ENCODE measurements around the gene PRIM2. TPM values are rescaled to one million over a fixed set of nuclear protein-coding genes. Genes with fewer than 3 reads are reported as not detected.

Gene PRIM2
- total and polyA plus RNA-seq, 2 of the 8 experiments (the other 6 are each of a cell fraction or from before 2014, with no cell fraction given): 20.8 to 46.8 TPM

DNA sequence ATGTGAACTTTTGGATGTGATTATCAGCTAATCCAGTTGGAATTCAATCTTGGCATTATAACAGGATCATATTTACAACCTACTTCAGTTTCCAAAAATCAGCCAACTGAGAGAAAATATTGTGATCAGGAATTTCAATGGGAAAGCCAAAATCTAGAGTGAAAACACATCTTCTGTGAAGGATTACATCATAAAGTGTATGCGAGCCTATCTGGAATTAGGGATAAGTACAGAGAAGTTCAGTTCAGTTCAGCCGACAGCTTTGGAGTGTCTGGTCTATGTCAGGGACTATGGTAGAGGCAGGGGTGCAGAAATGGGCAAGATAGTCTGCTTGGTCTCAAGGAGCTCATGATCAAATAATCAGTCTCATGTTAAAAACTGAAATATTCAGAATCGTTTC, 12.3 kb upstream of the PRIM2 start:
- Histone ChIP-seq H2AK5ac (ENCODE audit: low read depth, low read length) (no peak overlapping the region), H4K5ac (ENCODE audit: insufficient read length, low read depth, low read length) (no peak overlapping the region), H2AFZ (ENCODE audit: low read length) (no peak overlapping the region), H3K9ac (replicated peaks in 1 of 4; ENCODE audit: extremely low read depth in 1 of 4, low read depth in 3 of 4, low read length in 3 of 4) (no peak overlapping the region), H3K14ac (ENCODE audit: insufficient read length) (no peak overlapping the region), H2BK12ac (ENCODE audit: low read depth, low read length) (no peak overlapping the region), H3K4me3 (ENCODE audit: extremely low read depth in 1 of 4, insufficient read depth in 2 of 4, low read depth in 3 of 4, low read length in 4 of 4) (no peak overlapping the region), H3K27me3 (replicated peaks in 1 of 4; ENCODE audit: control insufficient read depth in 3 of 4, extremely low read depth in 1 of 4, insufficient read depth in 3 of 4, low read length in 3 of 4) (no peaks in the 10 kb centered on the region), H3K36me3 (ENCODE audit: control insufficient read depth in 2 of 4, insufficient read depth in 4 of 4, low read length in 3 of 4) (no peaks in the 10 kb centered on the region), H2BK5ac (ENCODE audit: low read depth, low read length) (no peak overlapping the region), H3K4me1 (replicated peaks in 1 of 4; ENCODE audit: control insufficient read depth in 3 of 4, insufficient read depth in 4 of 4, low read length in 3 of 4) (no peaks in the 10 kb centered on the region), H4K91ac (replicated peaks; ENCODE audit: insufficient read length, low read length) (no peak overlapping the region), H3K23ac (ENCODE audit: insufficient read length) (no peak overlapping the region), H3K56ac (replicated peaks; ENCODE audit: insufficient read length, low read depth, low read length) (no peak overlapping the region), H2BK20ac (ENCODE audit: low read length) (no peak overlapping the region), H3K79me2 (ENCODE audit: control insufficient read depth in 1 of 2, insufficient read depth in 2 of 2, low read length in 2 of 2) (no peaks in the 10 kb centered on the region), H3K23me2 (ENCODE audit: low read depth, low read length) (no peaks in the 10 kb centered on the region), H4K20me1 (replicated peaks in 1 of 2; ENCODE audit: control insufficient read depth in 1 of 2, insufficient read depth in 2 of 2, low read length in 2 of 2) (no peaks in the 10 kb centered on the region), H3K18ac (ENCODE audit: extremely low read depth, low read length) (no peak overlapping the region), H2BK120ac (replicated peaks; ENCODE audit: low read depth, low read length) (no peak overlapping the region), H2BK15ac (ENCODE audit: low read length) (no peak overlapping the region), H3K4me2 (ENCODE audit: insufficient read depth in 1 of 2, low read depth in 2 of 2, low read length in 2 of 2) (no peak overlapping the region), H3K4ac (replicated peaks; ENCODE audit: insufficient read length, low read depth, low read length) (no peak overlapping the region), H4K8ac (ENCODE audit: extremely low read depth, insufficient read depth, low read length) (no peak overlapping the region), H3K27ac (ENCODE audit: low read depth, low read length) (no peak overlapping the region), H3K79me1 (ENCODE audit: low read depth, low read length) (no peaks in the 10 kb centered on the region), H3K9me3 (ENCODE audit: insufficient read depth in 2 of 2, low read depth in 1 of 2, low read length in 1 of 2) (0 out of 4 replicates have a peak, but pooled peaks cover 0 to under 1% of the 10 kb centered on the region in 2 experiments)
- DNase-seq (ENCODE audit: low read depth in 1 of 2, low spot score in 2 of 2) (no peak), FAIRE-seq (no peak)
- TF ChIP-seq NANOG (IDR thresholded peaks at IDR 0.05; ENCODE audit: insufficient read depth, low read depth, low read length, poor library complexity, severe bottlenecking): no peak
- no peak for TF ChIP-seq SP1 (IDR thresholded peaks at IDR 0.05; ENCODE audit: low read depth, low read length)
- TF ChIP-seq SIRT6 (IDR thresholded peaks at IDR 0.05; ENCODE audit: low read length): no peak
- TF ChIP-seq RAD21 (IDR thresholded peaks at IDR 0.05 in 1 of 2, conservative IDR thresholded peaks at IDR 0.05 in 1 of 2; ENCODE audit: low read depth in 2 of 2, low read length in 2 of 2): no peak
- 89% methylated on average over 3 of the region's 3 CpGs; no CpG with 5 or more reads in 1 of the 2 experiments for WGBS, 2 experiments (ENCODE audit: extremely low coverage in 1 of 2, insufficient coverage in 1 of 2, insufficient read length in 1 of 2, insufficient replicate concordance in 2 of 2, low coverage in 1 of 2, low lambda C conversion rate in 2 of 2, missing lambda C conversion rate in 1 of 2)
- ChIA-PET POLR2A (ENCODE audit: partially characterized antibody) (no interaction called here), CTCF (ENCODE audit: partially characterized antibody) (interaction anchor here (1.5 to 3.0 kb wide), 3 partner anchors 12 to 401 kb away, joined by 7 to 15 read pairs (median 8); partner anchors contain the start of gene PRIM2)

All from H1 (cell line).